ENCODE results near the gene ARGLU1.

The ARGLU1 gene

DNA sequence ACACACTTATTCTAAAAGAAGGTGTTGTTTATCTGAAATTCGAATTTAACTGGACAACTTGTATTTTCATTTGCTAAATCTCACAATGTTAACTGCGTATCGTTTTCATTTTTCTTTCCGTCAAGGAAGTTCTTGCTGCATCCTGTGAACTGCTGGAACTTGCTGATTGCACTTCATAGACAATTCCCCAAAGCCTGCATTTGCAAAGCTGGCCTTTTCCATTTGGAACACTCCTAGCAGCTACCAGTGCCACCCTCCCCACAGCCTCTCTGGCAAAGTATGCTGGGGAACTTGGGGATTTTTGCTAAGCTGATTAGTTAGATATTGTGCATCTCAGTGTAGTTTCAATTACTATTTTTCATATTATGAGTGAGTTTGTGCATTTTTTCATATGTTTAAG, 20.4 kb upstream of the ARGLU1 start:
- Histone ChIP-seq H3K9ac (ENCODE audit: low read depth, low read length, poor library complexity) (no peak overlapping the region), H2BK5ac (ENCODE audit: low read length) (no peak overlapping the region), H3K9me3 (replicated peaks in 1 of 2; ENCODE audit: control insufficient read depth in 2 of 2, insufficient read depth in 1 of 2, low read depth in 1 of 2, low read length in 2 of 2) (peaks cover 15 to 26% of the 10 kb centered on the region in 2 donors), H3K23ac (ENCODE audit: low read depth, low read length, poor library complexity) (no peak overlapping the region), H4K91ac (ENCODE audit: low read depth, low read length, poor library complexity) (no peak overlapping the region), H3K36me3 (replicated peaks in 1 of 2; ENCODE audit: control insufficient read depth in 2 of 2, insufficient read depth in 2 of 2, low read length in 2 of 2) (no peaks in the 10 kb centered on the region), H2BK15ac (ENCODE audit: low read length) (no peak overlapping the region), H2BK120ac (ENCODE audit: low read depth, low read length) (no peak overlapping the region), H2BK12ac (ENCODE audit: low read length) (no peak overlapping the region), H3K27me3 (ENCODE audit: control insufficient read depth in 3 of 3, insufficient read depth in 3 of 3, low read depth in 1 of 3, low read length in 3 of 3) (no peaks in the 10 kb centered on the region), H3K79me1 (ENCODE audit: low read depth, low read length) (no peaks in the 10 kb centered on the region), H3K14ac (ENCODE audit: low read length) (no peak overlapping the region), H2AK5ac (ENCODE audit: low read depth, low read length) (no peak overlapping the region), H3K4me1 (ENCODE audit: control insufficient read depth in 2 of 2, insufficient read depth in 1 of 2, low read depth in 1 of 2, low read length in 2 of 2) (no peaks in the 10 kb centered on the region), H3K27ac (replicated peaks; ENCODE audit: low read length) (no peak overlapping the region), H2AFZ (ENCODE audit: low read length) (no peak overlapping the region), H3K4me3 (ENCODE audit: low read length in 2 of 2) (no peak overlapping the region), H3K4ac (ENCODE audit: low read length) (no peak overlapping the region), H3K18ac (ENCODE audit: low read length) (no peak overlapping the region), H4K8ac (ENCODE audit: low read depth, low read length) (no peak overlapping the region), H3K4me2 (ENCODE audit: insufficient read depth, low read length, poor library complexity, severe bottlenecking) (no peak overlapping the region)
- DNase-seq (ENCODE audit: low spot score) = no peak
- no CpG with 5 or more reads among the region's 4 CpGs for WGBS, 2 donors (ENCODE audit: extremely low coverage in 2 of 2, insufficient read length in 2 of 2, insufficient replicate concordance in 1 of 2)

DNA sequence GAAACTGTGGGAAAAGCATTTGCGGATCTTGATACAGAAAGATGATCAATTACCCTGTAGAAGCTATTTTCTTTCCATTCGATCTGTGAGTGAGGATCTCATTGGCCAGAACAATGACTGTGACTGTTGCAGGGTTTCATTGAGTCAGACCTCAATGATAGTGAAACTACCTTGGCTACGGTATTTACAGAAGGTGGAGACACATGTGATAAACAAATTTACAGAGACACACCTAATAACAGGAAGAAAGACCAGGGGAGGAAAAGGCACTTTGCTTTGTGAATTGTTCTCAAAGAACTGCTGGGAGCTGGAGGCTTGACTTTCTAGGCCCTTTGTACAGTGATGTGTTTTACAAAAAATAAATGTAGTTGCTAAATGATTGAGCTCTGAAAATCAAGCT, 19.9 kb upstream of the ARGLU1 start:
- no CpG with 5 or more reads among the region's 3 CpGs for WGBS, 2 donors (ENCODE audit: extremely low coverage in 2 of 2, insufficient read length in 2 of 2, insufficient replicate concordance in 1 of 2)
- no peaks in the 10 kb centered on the region for H3K27me3 ChIP-seq (ENCODE audit: control insufficient read depth in 3 of 3, insufficient read depth in 3 of 3, low read depth in 1 of 3, low read length in 3 of 3)
- no peak overlapping the region for H3K23ac ChIP-seq (ENCODE audit: low read depth, low read length, poor library complexity)

DNA sequence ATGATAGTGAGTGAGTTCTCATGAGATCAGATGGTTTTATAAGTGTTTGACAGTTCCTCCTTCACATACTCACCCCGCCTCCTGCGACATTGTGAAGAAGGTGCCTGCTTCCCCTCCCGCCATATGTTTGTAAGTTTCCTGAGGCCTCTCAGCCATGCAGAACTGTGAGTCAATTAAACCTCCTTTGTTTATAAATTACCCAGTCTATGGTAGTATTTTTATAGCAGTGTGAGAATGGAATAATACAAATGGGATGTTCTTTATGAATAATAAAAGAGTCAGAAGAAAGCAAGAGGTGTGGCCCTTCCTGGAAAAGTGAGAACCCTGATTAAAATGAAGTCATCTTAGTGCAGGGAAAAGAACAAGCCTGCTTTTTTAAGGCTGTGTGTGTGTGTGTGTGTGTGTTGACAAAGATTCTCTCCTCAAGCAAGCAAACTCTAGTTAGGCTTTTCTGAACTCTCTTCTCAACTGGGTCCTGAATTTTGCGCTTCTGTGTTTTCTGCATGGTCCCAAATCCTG, 18.8 kb upstream of the ARGLU1 start:
- H3K27me3 ChIP-seq (ENCODE audit: control insufficient read depth in 3 of 3, insufficient read depth in 3 of 3, low read depth in 1 of 3, low read length in 3 of 3) = no peaks in the 10 kb centered on the region
- H2AFZ ChIP-seq (ENCODE audit: low read length) = no peak overlapping the region
- H3K4me2 ChIP-seq (ENCODE audit: insufficient read depth, low read length, poor library complexity, severe bottlenecking) = no peak overlapping the region
- no peak overlapping the region for H3K23ac ChIP-seq (ENCODE audit: low read depth, low read length, poor library complexity)
- no peaks in the 10 kb centered on the region for H3K4me1 ChIP-seq (ENCODE audit: control insufficient read depth in 2 of 2, insufficient read depth in 1 of 2, low read depth in 1 of 2, low read length in 2 of 2)
- H4K8ac ChIP-seq (ENCODE audit: low read depth, low read length) = no peak overlapping the region
- H3K4ac ChIP-seq (ENCODE audit: low read length) = no peak overlapping the region
- no peak overlapping the region for H2AK5ac ChIP-seq (ENCODE audit: low read depth, low read length)
- H3K36me3 ChIP-seq (replicated peaks in 1 of 2; ENCODE audit: control insufficient read depth in 2 of 2, insufficient read depth in 2 of 2, low read length in 2 of 2) = no peaks in the 10 kb centered on the region
- H3K79me1 ChIP-seq (ENCODE audit: low read depth, low read length) = no peaks in the 10 kb centered on the region
- no peak overlapping the region for H3K18ac ChIP-seq (ENCODE audit: low read length)
- DNase-seq (ENCODE audit: low spot score) = no peak
- no peak overlapping the region for H2BK120ac ChIP-seq (ENCODE audit: low read depth, low read length)
- H2BK15ac ChIP-seq (ENCODE audit: low read length) = no peak overlapping the region
- peaks cover 15 to 26% of the 10 kb centered on the region in 2 donors for H3K9me3 ChIP-seq (replicated peaks in 1 of 2; ENCODE audit: control insufficient read depth in 2 of 2, insufficient read depth in 1 of 2, low read depth in 1 of 2, low read length in 2 of 2)
- no peak overlapping the region for H3K27ac ChIP-seq (replicated peaks; ENCODE audit: low read length)
- H3K14ac ChIP-seq (ENCODE audit: low read length) = no peak overlapping the region
- H2BK5ac ChIP-seq (ENCODE audit: low read length) = no peak overlapping the region
- H4K91ac ChIP-seq (ENCODE audit: low read depth, low read length, poor library complexity) = no peak overlapping the region
- no CpG with 5 or more reads among the region's 4 CpGs for WGBS, 2 donors (ENCODE audit: extremely low coverage in 2 of 2, insufficient read length in 2 of 2, insufficient replicate concordance in 1 of 2)
- H3K9ac ChIP-seq (ENCODE audit: low read depth, low read length, poor library complexity) = no peak overlapping the region
- no peak overlapping the region for H2BK12ac ChIP-seq (ENCODE audit: low read length)
- H3K4me3 ChIP-seq (ENCODE audit: low read length in 2 of 2) = no peak overlapping the region

More for the DNA sequence above, 19.9 kb upstream of the ARGLU1 start:
- H2BK12ac ChIP-seq (ENCODE audit: low read length) = no peak overlapping the region
- no peak overlapping the region for H3K4ac ChIP-seq (ENCODE audit: low read length)
- peaks cover 15 to 26% of the 10 kb centered on the region in 2 donors for H3K9me3 ChIP-seq (replicated peaks in 1 of 2; ENCODE audit: control insufficient read depth in 2 of 2, insufficient read depth in 1 of 2, low read depth in 1 of 2, low read length in 2 of 2)
- no peak for DNase-seq (ENCODE audit: low spot score)
- H2BK15ac ChIP-seq (ENCODE audit: low read length) = no peak overlapping the region
- H3K14ac ChIP-seq (ENCODE audit: low read length) = no peak overlapping the region
- H3K4me2 ChIP-seq (ENCODE audit: insufficient read depth, low read length, poor library complexity, severe bottlenecking) = no peak overlapping the region
- no peak overlapping the region for H3K27ac ChIP-seq (replicated peaks; ENCODE audit: low read length)
- no peaks in the 10 kb centered on the region for H3K4me1 ChIP-seq (ENCODE audit: control insufficient read depth in 2 of 2, insufficient read depth in 1 of 2, low read depth in 1 of 2, low read length in 2 of 2)
- no peaks in the 10 kb centered on the region for H3K79me1 ChIP-seq (ENCODE audit: low read depth, low read length)
- H2AFZ ChIP-seq (ENCODE audit: low read length) = no peak overlapping the region
- no peak overlapping the region for H4K8ac ChIP-seq (ENCODE audit: low read depth, low read length)
- no peak overlapping the region for H3K9ac ChIP-seq (ENCODE audit: low read depth, low read length, poor library complexity)
- H2BK120ac ChIP-seq (ENCODE audit: low read depth, low read length) = no peak overlapping the region
- H3K18ac ChIP-seq (ENCODE audit: low read length) = no peak overlapping the region
- H2AK5ac ChIP-seq (ENCODE audit: low read depth, low read length) = no peak overlapping the region
- no peak overlapping the region for H3K4me3 ChIP-seq (ENCODE audit: low read length in 2 of 2)
- H3K36me3 ChIP-seq (replicated peaks in 1 of 2; ENCODE audit: control insufficient read depth in 2 of 2, insufficient read depth in 2 of 2, low read length in 2 of 2) = no peaks in the 10 kb centered on the region
- H4K91ac ChIP-seq (ENCODE audit: low read depth, low read length, poor library complexity) = no peak overlapping the region
- no peak overlapping the region for H2BK5ac ChIP-seq (ENCODE audit: low read length)

DNA sequence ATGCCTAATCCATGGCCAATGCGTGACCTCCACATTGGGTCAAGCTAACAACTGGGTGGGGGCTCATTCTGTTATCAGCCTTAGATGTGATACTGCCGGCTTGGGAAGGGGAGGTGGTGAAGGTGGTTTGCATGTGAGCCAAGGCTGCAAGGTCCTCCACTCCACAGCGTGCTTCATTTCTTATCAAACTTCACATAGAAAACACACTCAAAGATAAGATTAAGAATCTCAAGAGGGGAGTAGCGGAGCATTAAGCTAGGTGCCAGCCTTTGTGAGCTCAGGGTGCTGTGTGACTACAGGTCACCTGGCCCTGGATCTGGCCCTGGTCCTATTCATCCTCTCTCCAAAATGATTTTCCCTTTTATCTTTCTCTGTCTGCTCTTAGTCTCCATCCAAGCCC, 13.3 kb upstream of the ARGLU1 start:
- Histone ChIP-seq H4K8ac (ENCODE audit: low read depth, low read length) (no peak overlapping the region), H3K4ac (ENCODE audit: low read length) (no peak overlapping the region), H3K23ac (ENCODE audit: low read depth, low read length, poor library complexity) (no peak overlapping the region), H2AK5ac (ENCODE audit: low read depth, low read length) (no peak overlapping the region), H3K27ac (replicated peaks; ENCODE audit: low read length) (no peak overlapping the region), H3K4me3 (ENCODE audit: low read length in 2 of 2) (no peak overlapping the region), H2BK120ac (ENCODE audit: low read depth, low read length) (no peak overlapping the region), H3K9ac (ENCODE audit: low read depth, low read length, poor library complexity) (no peak overlapping the region), H3K79me1 (ENCODE audit: low read depth, low read length) (peaks cover 2% of the 10 kb centered on the region), H3K18ac (ENCODE audit: low read length) (no peak overlapping the region), H3K4me2 (ENCODE audit: insufficient read depth, low read length, poor library complexity, severe bottlenecking) (no peak overlapping the region), H2BK5ac (ENCODE audit: low read length) (no peak overlapping the region), H3K36me3 (replicated peaks in 1 of 2; ENCODE audit: control insufficient read depth in 2 of 2, insufficient read depth in 2 of 2, low read length in 2 of 2) (no peaks in the 10 kb centered on the region), H3K14ac (ENCODE audit: low read length) (no peak overlapping the region), H4K91ac (ENCODE audit: low read depth, low read length, poor library complexity) (no peak overlapping the region), H2BK15ac (ENCODE audit: low read length) (no peak overlapping the region), H3K27me3 (ENCODE audit: control insufficient read depth in 3 of 3, insufficient read depth in 3 of 3, low read depth in 1 of 3, low read length in 3 of 3) (no peaks in the 10 kb centered on the region), H3K4me1 (ENCODE audit: control insufficient read depth in 2 of 2, insufficient read depth in 1 of 2, low read depth in 1 of 2, low read length in 2 of 2) (peaks cover 0 to 2% of the 10 kb centered on the region in 2 donors), H3K9me3 (replicated peaks in 1 of 2; ENCODE audit: control insufficient read depth in 2 of 2, insufficient read depth in 1 of 2, low read depth in 1 of 2, low read length in 2 of 2) (peaks cover 7 to 18% of the 10 kb centered on the region in 2 donors), H2AFZ (ENCODE audit: low read length) (no peak overlapping the region), H2BK12ac (ENCODE audit: low read length) (no peak overlapping the region)
- no peak for DNase-seq (ENCODE audit: low spot score)
- no CpG with 5 or more reads among the region's 4 CpGs for WGBS, 2 donors (ENCODE audit: extremely low coverage in 2 of 2, insufficient read length in 2 of 2, insufficient replicate concordance in 1 of 2)
